ENCODE results near the gene LPAR3.

GRCh38 chr1:84845357-84845756, 47.6 kb downstream of the LPAR3 start:
- TF ChIP-seq, protein P1, sequence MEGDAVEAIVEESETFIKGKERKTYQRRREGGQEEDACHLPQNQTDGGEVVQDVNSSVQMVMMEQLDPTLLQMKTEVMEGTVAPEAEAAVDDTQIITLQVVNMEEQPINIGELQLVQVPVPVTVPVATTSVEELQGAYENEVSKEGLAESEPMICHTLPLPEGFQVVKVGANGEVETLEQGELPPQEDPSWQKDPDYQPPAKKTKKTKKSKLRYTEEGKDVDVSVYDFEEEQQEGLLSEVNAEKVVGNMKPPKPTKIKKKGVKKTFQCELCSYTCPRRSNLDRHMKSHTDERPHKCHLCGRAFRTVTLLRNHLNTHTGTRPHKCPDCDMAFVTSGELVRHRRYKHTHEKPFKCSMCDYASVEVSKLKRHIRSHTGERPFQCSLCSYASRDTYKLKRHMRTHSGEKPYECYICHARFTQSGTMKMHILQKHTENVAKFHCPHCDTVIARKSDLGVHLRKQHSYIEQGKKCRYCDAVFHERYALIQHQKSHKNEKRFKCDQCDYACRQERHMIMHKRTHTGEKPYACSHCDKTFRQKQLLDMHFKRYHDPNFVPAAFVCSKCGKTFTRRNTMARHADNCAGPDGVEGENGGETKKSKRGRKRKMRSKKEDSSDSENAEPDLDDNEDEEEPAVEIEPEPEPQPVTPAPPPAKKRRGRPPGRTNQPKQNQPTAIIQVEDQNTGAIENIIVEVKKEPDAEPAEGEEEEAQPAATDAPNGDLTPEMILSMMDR (IDR thresholded peaks at IDR 0.05; ENCODE audit: insufficient read depth, low read length), result no peak
- no peak for TF ChIP-seq SPI1 (IDR thresholded peaks at IDR 0.05; ENCODE audit: borderline replicate concordance, low read depth)
- no peak for TF ChIP-seq POLR2AphosphoS5 (IDR thresholded peaks at IDR 0.05; ENCODE audit: low read depth)
- TF ChIP-seq GABPA (IDR thresholded peaks at IDR 0.05; ENCODE audit: low read depth), result no peak

All from HL-60 (cell line).